SK-N-SH treated with all-trans-retinoic acid at 6 μM for 48 hours (cell line): ENCODE measurements around the gene ZFP3.
"Not testable (repeated sequence)": the region's sequence is repeated elsewhere in the genome, so short reads cannot be mapped to it uniquely, and the experiment has no call there.

Experiments used
- ARNTL ChIP-seq: fragments of 450-650 bp; formaldehyde crosslinking; IDR thresholded peaks from 2 replicates; pipeline ENCODE4 v1.5.0; 2020; ENCODE audit warnings: low read depth, mild to moderate bottlenecking, moderate library complexity, borderline replicate concordance
- CREB5 ChIP-seq: fragments of 250-450 bp; sonication (Bioruptor Pico); IDR thresholded peaks from 2 replicates; pipeline ENCODE4 v1.5.1; 2020; ENCODE audit warnings: low read depth, mild to moderate bottlenecking, moderate library complexity
- CSDC2 ChIP-seq: fragments of 250-450 bp; sonication (Bioruptor Pico); IDR thresholded peaks from 2 replicates; pipeline ENCODE4 v1.5.0; 2020; ENCODE audit warnings: mild to moderate bottlenecking, moderate library complexity
- CSRNP3 ChIP-seq: fragments of 250-450 bp; sonication (Bioruptor Pico); IDR thresholded peaks from 2 replicates; pipeline ENCODE4 v1.5.1; 2021; ENCODE audit warnings: mild to moderate bottlenecking, moderate library complexity
- ESRRG ChIP-seq: fragments of 250-450 bp; sonication (Bioruptor Pico); IDR thresholded peaks from 2 replicates; pipeline ENCODE4 v1.6.1; 2021; ENCODE audit warnings: mild to moderate bottlenecking
- ISL1 ChIP-seq: fragments of 250-450 bp; sonication (Bioruptor Pico); IDR thresholded peaks from 2 replicates; pipeline ENCODE4 v2.1.2; 2022; ENCODE audit warnings: mild to moderate bottlenecking, moderate library complexity
- PATZ1 ChIP-seq: fragments of 250-450 bp; sonication (Bioruptor Pico); IDR thresholded peaks from 2 replicates; pipeline ENCODE4 v1.8.0; 2020; ENCODE audit warnings: mild to moderate bottlenecking, moderate library complexity, borderline replicate concordance
- PPARA ChIP-seq: fragments of 250-450 bp; sonication (Bioruptor Pico); IDR thresholded peaks from 2 replicates; pipeline ENCODE4 v1.5.0; 2020; ENCODE audit warnings: mild to moderate bottlenecking, borderline replicate concordance
- RARB ChIP-seq: fragments of 250-450 bp; sonication (Bioruptor Pico); IDR thresholded peaks from 2 replicates; pipeline ENCODE4 v1.8.0; 2021; ENCODE audit warnings: mild to moderate bottlenecking, moderate library complexity
- SNAI2 ChIP-seq: fragments of 250-450 bp; sonication (Bioruptor Pico); IDR thresholded peaks from 2 replicates; pipeline ENCODE4 v1.5.0; 2020; ENCODE audit warnings: mild to moderate bottlenecking, moderate library complexity
- TCF4 ChIP-seq: fragments of 250-450 bp; sonication (Bioruptor Pico); IDR thresholded peaks from 2 replicates; pipeline ENCODE4 v1.8.0; 2021; ENCODE audit warnings: mild to moderate bottlenecking, moderate library complexity, borderline replicate concordance
- TSHZ2 ChIP-seq: fragments of 250-450 bp; sonication (Bioruptor Pico); IDR thresholded peaks from 2 replicates; pipeline ENCODE4 v1.5.0; 2020; ENCODE audit warnings: mild to moderate bottlenecking, moderate library complexity

- TF ChIP-seq ISL1; PATZ1 (CRISPR knock-in tag); ARNTL (CRISPR knock-in tag); CREB5 (CRISPR knock-in tag); CSRNP3 (CRISPR knock-in tag); TSHZ2 (CRISPR knock-in tag); RARB; CSDC2 (CRISPR knock-in tag); TCF4 (CRISPR knock-in tag); PPARA; ESRRG (CRISPR knock-in tag); SNAI2: not testable (repeated sequence)
Measured at GRCh38 chr17:5128387-5128786, 50.1 kb downstream of the ZFP3 start.
